HG02885 (cell line): ENCODE results near the gene PMS2.
"Not testable (repeated sequence)": the region's sequence is repeated elsewhere in the genome, so short reads cannot be mapped to it uniquely, and the experiment has no call there.

Experiments used
- ATAC-seq: cut with Tn5 transposase; IDR thresholded peaks from one replicate; pipeline ENCODE4 v1.9.1; 2021; ENCODE audit warnings: mild to moderate bottlenecking; ENCODE audit not compliant: unreplicated experiment, poor library complexity

The PMS2 gene

GRCh38 chr7:5924630-5925029 is 84.2 kb downstream of the PMS2 start:
- ATAC-seq: not testable (repeated sequence)

- ATAC-seq: not testable (repeated sequence)
Observed at GRCh38 chr7:5924180-5924579, 84.7 kb downstream of the PMS2 start.
